Activated naive CD8-positive, alpha-beta T cell treated with anti-CD3 and anti-CD28 coated beads, Interleukin-2, amount 10 ng/mL, durations not matched to agents 7 days and 5 days (primary cell): Measurements from ENCODE around the gene MUC7. TPM values are rescaled to one million over a fixed set of nuclear protein-coding genes. Genes with fewer than 3 reads are reported as not detected.

Experiments used
- ATAC-seq: fragments of 150-1000 bp; cut with Tn5 transposase; one replicate; pipeline ENCODE4 v1.10.0; 2021; ENCODE audit warnings: low read depth, moderate library complexity
- POLR2A ChIA-PET: fragments of 350-600 bp; sonication (Branson Sonifier 250); formaldehyde crosslinking; loops from one replicate; lab custom pipeline; 2021; ENCODE audit warnings: antibody characterized with exemption; lab: Charles Lee
- DNase-seq: peaks from one replicate; pipeline ENCODE4 v3.0.0; 2021
- H3K27ac Mint-ChIP-seq: one replicate; pipeline ENCODE4 v1.8.0; 2022; ENCODE audit warnings: mild to moderate bottlenecking, mixed read lengths
- H3K27me3 Mint-ChIP-seq: one replicate; pipeline ENCODE4 v1.8.0; 2022; ENCODE audit warnings: mild to moderate bottlenecking, moderate library complexity, mixed read lengths
- H3K36me3 Mint-ChIP-seq: one replicate; pipeline ENCODE4 v1.8.0; 2021; ENCODE audit warnings: mild to moderate bottlenecking, mixed read lengths
- H3K4me1 Mint-ChIP-seq: one replicate; pipeline ENCODE4 v1.8.0; 2021; ENCODE audit warnings: mixed read lengths
- H3K4me3 Mint-ChIP-seq: one replicate; pipeline ENCODE4 v1.8.0; 2022; ENCODE audit warnings: mild to moderate bottlenecking, moderate library complexity, mixed read lengths
- H3K9me3 Mint-ChIP-seq: one replicate; pipeline ENCODE4 v1.8.0; 2021; ENCODE audit warnings: mixed read lengths
- total RNA-seq, 2 experiments: library from RNA; stranded (reverse); gene quantifications; one replicate each; pipeline ENCODE4 v1.2.3, GENCODE V29; 2021

MUC7 gene
- total RNA-seq, 2 experiments from 2014 or later = not detected

- Mint-ChIP-seq H3K27ac (no peak overlapping the region), H3K4me1 (no peaks in the 10 kb centered on the region), H3K4me3 (no peak overlapping the region), H3K27me3 (peaks cover 2% of the 10 kb centered on the region), H3K36me3 (no peaks in the 10 kb centered on the region), H3K9me3 (no peaks in the 10 kb centered on the region)
- DNase-seq = no peak
- ATAC-seq = no peak
- POLR2A ChIA-PET = no interaction called here
Measured at GRCh38 chr4:70508801-70509200, 36.8 kb downstream of the MUC7 start.

GRCh38 chr4:70511365-70511764 lies 39.4 kb downstream of the MUC7 start:
- DNase-seq (no peak), ATAC-seq (no peak)
- Mint-ChIP-seq H3K4me3 (no peak overlapping the region), H3K9me3 (no peaks in the 10 kb centered on the region), H3K27ac (no peak overlapping the region), H3K36me3 (no peaks in the 10 kb centered on the region), H3K27me3 (no peaks in the 10 kb centered on the region), H3K4me1 (no peaks in the 10 kb centered on the region)
- POLR2A ChIA-PET = no interaction called here

GRCh38 chr4:70515367-70516250 lies 43.6 kb downstream of the MUC7 start:
- H3K36me3 Mint-ChIP-seq = no peaks in the 10 kb centered on the region
- ATAC-seq (no peak), DNase-seq (no peak)
- H3K9me3 Mint-ChIP-seq = no peaks in the 10 kb centered on the region
- POLR2A ChIA-PET = no interaction called here
- no peak overlapping the region for H3K4me3 Mint-ChIP-seq
- H3K27me3 Mint-ChIP-seq = no peaks in the 10 kb centered on the region
- no peak overlapping the region for H3K27ac Mint-ChIP-seq
- H3K4me1 Mint-ChIP-seq = no peaks in the 10 kb centered on the region

GRCh38 chr4:70518269-70518668 lies 46.3 kb downstream of the MUC7 start, which contains the start of gene AMTN:
AMTN (plus strand) TSS chr4:70518569; CDS start chr4:70518778, 209 bp downstream.
- POLR2A ChIA-PET = no interaction called here
- H3K36me3 Mint-ChIP-seq = no peaks in the 10 kb centered on the region
- H3K4me3 Mint-ChIP-seq = no peak within 1 kb of the TSS
- H3K27ac Mint-ChIP-seq = no peak within 1 kb of the TSS
- no peaks in the 10 kb centered on the region for H3K9me3 Mint-ChIP-seq
- ATAC-seq (no peak), DNase-seq (no peak)
- no peaks in the 10 kb centered on the region for H3K4me1 Mint-ChIP-seq
- H3K27me3 Mint-ChIP-seq = no peaks in the 10 kb centered on the region

- no peaks in the 10 kb centered on the region for H3K27me3 Mint-ChIP-seq
- POLR2A ChIA-PET = no interaction called here
- no peak for ATAC-seq
- no peak for DNase-seq
- H3K9me3 Mint-ChIP-seq = no peaks in the 10 kb centered on the region
- no peak overlapping the region for H3K27ac Mint-ChIP-seq
- H3K4me1 Mint-ChIP-seq = no peaks in the 10 kb centered on the region
- no peaks in the 10 kb centered on the region for H3K36me3 Mint-ChIP-seq
- H3K4me3 Mint-ChIP-seq = no peak overlapping the region
Measured at GRCh38 chr4:70518716-70519115, 46.7 kb downstream of the MUC7 start.

- POLR2A ChIA-PET = no interaction called here
- no peak for DNase-seq
- Mint-ChIP-seq H3K4me3 (no peak overlapping the region), H3K27ac (no peak overlapping the region), H3K9me3 (no peaks in the 10 kb centered on the region), H3K36me3 (no peaks in the 10 kb centered on the region), H3K27me3 (peaks cover 1% of the 10 kb centered on the region), H3K4me1 (no peaks in the 10 kb centered on the region)
- ATAC-seq = no peak
Measured at GRCh38 chr4:70522626-70523025, 50.6 kb downstream of the MUC7 start.

GRCh38 chr4:70530997-70531396 lies 59.0 kb downstream of the MUC7 start:
- Mint-ChIP-seq H3K4me3 (no peak overlapping the region), H3K9me3 (no peaks in the 10 kb centered on the region), H3K4me1 (no peaks in the 10 kb centered on the region), H3K36me3 (no peaks in the 10 kb centered on the region), H3K27ac (no peak overlapping the region), H3K27me3 (peaks cover 8% of the 10 kb centered on the region)
- POLR2A ChIA-PET = no interaction called here
- DNase-seq (no peak), ATAC-seq (no peak)

GRCh38 chr4:70531981-70532380 lies 60.0 kb downstream of the MUC7 start:
- H3K4me3 Mint-ChIP-seq = no peak overlapping the region
- DNase-seq = no peak
- no peaks in the 10 kb centered on the region for H3K9me3 Mint-ChIP-seq
- no peaks in the 10 kb centered on the region for H3K4me1 Mint-ChIP-seq
- no peaks in the 10 kb centered on the region for H3K36me3 Mint-ChIP-seq
- H3K27ac Mint-ChIP-seq = no peak overlapping the region
- POLR2A ChIA-PET = no interaction called here
- ATAC-seq = no peak
- peaks cover 8% of the 10 kb centered on the region for H3K27me3 Mint-ChIP-seq

Other genes with a start within 250 kb of the MUC7 start
- not detected for gene FDCSP, start 246.1 kb upstream of the MUC7 start, total RNA-seq
- gene CSN3, start 229.6 kb upstream of the MUC7 start, total RNA-seq = not detected
- gene CABS1, start 137.2 kb upstream of the MUC7 start, total RNA-seq = not detected
- not detected for gene SMR3A, start 111.4 kb upstream of the MUC7 start, total RNA-seq
- not detected for gene SMR3B, start 89.1 kb upstream of the MUC7 start, total RNA-seq
- not detected for gene OPRPN, start 74.3 kb upstream of the MUC7 start, total RNA-seq
- gene AMTN, start 46.4 kb downstream of the MUC7 start, total RNA-seq = not detected
- gene AMBN, start 120.1 kb downstream of the MUC7 start, total RNA-seq = not detected
- not detected for gene ENAM, start 156.5 kb downstream of the MUC7 start, total RNA-seq
- gene JCHAIN, start 194.3 kb downstream of the MUC7 start, total RNA-seq = under 1 TPM in 1 of 2 experiments, not detected in 1; 0.60 TPM
- gene UTP3, start 216.3 kb downstream of the MUC7 start, total RNA-seq = 10 to 100 TPM; 35.7 to 39.1 TPM
- 10 to 100 TPM; 38.0 to 38.5 TPM for gene RUFY3, start 249.8 kb downstream of the MUC7 start, total RNA-seq